AG04450 (cell line): ENCODE measurements around the gene CDC42BPA. TPM values are rescaled to one million over a fixed set of nuclear protein-coding genes. Genes with fewer than 3 reads are reported as not detected.
"Not testable (repeated sequence)": the region's sequence is repeated elsewhere in the genome, so short reads cannot be mapped to it uniquely, and the experiment has no call there.

Experiments used
- CTCF ChIA-PET: fragments of 300-600, 350-600 bp; formaldehyde crosslinking; extraction: SDS; loops from one replicate; lab custom pipeline; 2022; ENCODE audit warnings: antibody characterized with exemption, inconsistent platforms; lab: Charles Lee
- POLR2A ChIA-PET: fragments of 350-600 bp; formaldehyde crosslinking; extraction: SDS; loops from one replicate; lab custom pipeline; 2021; ENCODE audit warnings: antibody characterized with exemption, inconsistent platforms; lab: Yijun Ruan, JAX
- DNase-seq: peaks from one replicate; pipeline ENCODE4 v3.0.0-alpha.2; 2011; ENCODE audit warnings: low read depth, low spot score
- H3K27ac ChIP-seq: one replicate; pipeline ENCODE4 v1.5.1; 2012; ENCODE audit warnings: low read depth, low read length, control low read depth
- H3K27me3 ChIP-seq: one replicate; pipeline ENCODE4 v1.6.0; 2012; ENCODE audit warnings: low read length; ENCODE audit not compliant: control insufficient read depth, insufficient read depth
- H3K4me3 ChIP-seq: 2 replicates; pipeline ENCODE4 v1.5.1; 2011; ENCODE audit warnings: mild to moderate bottlenecking, low read depth, low read length, control low read depth
- H3K9me3 ChIP-seq: 2 replicates; pipeline ENCODE4 v1.5.1; 2012; ENCODE audit warnings: low read length; ENCODE audit not compliant: control insufficient read depth, insufficient read depth
- CTCF ChIP-seq: IDR thresholded peaks from 2 replicates; pipeline ENCODE4 v1.5.1; 2011; ENCODE audit warnings: low read depth, low read length, control low read depth, inconsistent platforms
- polyA plus RNA-seq: library from polyadenylated mRNA; depleted of rRNA; stranded (reverse); fragments of >200 nt; gene quantifications from 2 replicates; pipeline ENCODE4 v1.2.3, GENCODE V29; 2011

CDC42BPA gene
- polyA plus RNA-seq, 1 experiment = 30.7 TPM

- Histone ChIP-seq H3K27me3 (no peaks in the 10 kb centered on the region), H3K9me3 (peaks cover 18% of the 10 kb centered on the region), H3K4me3 (no peak overlapping the region), H3K27ac (no peak overlapping the region)
- POLR2A ChIA-PET = no interaction called here
- CTCF ChIA-PET = no interaction called here
- no peak for DNase-seq
- TF ChIP-seq CTCF = no peak
Observed at GRCh38 chr1:226958300-226958699, 360.0 kb downstream of the CDC42BPA start.

DNA sequence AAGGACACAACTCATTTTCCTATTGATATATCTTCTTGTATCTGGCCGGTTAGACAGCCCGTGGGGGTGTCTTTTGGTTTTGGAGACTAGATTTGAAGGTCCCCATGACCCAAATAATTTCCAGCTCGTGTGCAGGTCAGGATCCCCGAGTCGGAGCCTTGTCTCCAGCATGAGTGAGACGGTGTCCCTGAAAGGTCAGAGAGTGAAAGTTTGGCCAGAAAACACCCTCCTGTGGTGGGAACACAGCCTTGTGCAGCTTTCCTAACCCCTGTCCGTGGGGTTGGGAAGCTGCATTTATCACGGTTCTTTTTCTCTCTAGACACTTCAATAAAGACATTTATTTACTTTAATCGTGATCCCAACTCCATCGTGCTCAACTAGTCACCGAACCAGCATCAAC, 360.6 kb downstream of the CDC42BPA start:
- no peak overlapping the region for H3K4me3 ChIP-seq
- no peak for DNase-seq
- no peaks in the 10 kb centered on the region for H3K27me3 ChIP-seq
- H3K27ac ChIP-seq = no peak overlapping the region
- H3K9me3 ChIP-seq = peaks cover 18% of the 10 kb centered on the region
- ChIA-PET POLR2A (no interaction called here), CTCF (no interaction called here)
- no peak for TF ChIP-seq CTCF

GRCh38 chr1:226956942-226957713, 361.2 kb downstream of the CDC42BPA start:
- no peaks in the 10 kb centered on the region for H3K27me3 ChIP-seq
- ChIA-PET POLR2A (no interaction called here), CTCF (no interaction called here)
- peaks cover 18% of the 10 kb centered on the region for H3K9me3 ChIP-seq
- no peak overlapping the region for H3K4me3 ChIP-seq
- H3K27ac ChIP-seq = no peak overlapping the region
- DNase-seq = no peak
- no peak for TF ChIP-seq CTCF

DNA sequence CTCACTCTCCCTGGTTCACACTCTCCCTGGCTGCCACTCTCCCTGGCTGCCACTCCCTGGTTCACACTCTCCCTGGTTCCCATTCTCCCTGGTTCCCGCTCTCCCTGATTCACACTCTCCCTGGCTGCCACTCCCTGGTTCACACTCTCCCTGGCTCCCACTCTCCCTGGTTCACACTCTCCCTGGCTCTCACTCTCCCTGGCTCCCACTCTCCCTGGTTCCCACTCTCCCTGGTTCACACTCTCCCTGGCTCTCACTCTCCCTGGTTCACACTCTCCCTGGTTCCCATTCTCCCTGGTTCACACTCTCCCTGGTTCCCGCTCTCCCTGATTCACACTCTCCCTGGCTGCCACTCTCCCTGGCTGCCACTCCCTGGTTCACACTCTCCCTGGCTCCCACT, 362.4 kb downstream of the CDC42BPA start:
- H3K27ac ChIP-seq, POLR2A ChIA-PET, DNase-seq, H3K27me3 ChIP-seq, H3K4me3 ChIP-seq, CTCF ChIA-PET: not testable (repeated sequence)
- H3K9me3 ChIP-seq = peaks cover 15% of the 10 kb centered on the region

- Histone ChIP-seq H3K27ac (no peak overlapping the region), H3K4me3 (no peak overlapping the region), H3K9me3 (peaks cover 12% of the 10 kb centered on the region), H3K27me3 (no peaks in the 10 kb centered on the region)
- no peak for TF ChIP-seq CTCF
- ChIA-PET POLR2A (no interaction called here), CTCF (no interaction called here)
- no peak for DNase-seq
Observed at GRCh38 chr1:226954777-226955176, 363.5 kb downstream of the CDC42BPA start.
